ENCODE measurements around the gene FNDC3A. TPM values are rescaled to one million over a fixed set of nuclear protein-coding genes. Genes with fewer than 3 reads are reported as not detected.

The FNDC3A gene
- total and polyA plus RNA-seq, 4 donors: 17.6 to 87.6 (median 34.5) TPM

- Histone ChIP-seq H3K4me3 (no peak overlapping the region), H3K27ac (ENCODE audit: low read depth in 1 of 2, low read length in 1 of 2) (no peak overlapping the region), H3K4me1 (ENCODE audit: control insufficient read depth in 5 of 5, insufficient read depth in 5 of 5, low read length in 5 of 5) (no peaks in the 10 kb centered on the region), H3K27me3 (ENCODE audit: control insufficient read depth in 3 of 3, insufficient read depth in 3 of 3, low read length in 2 of 3) (no peaks in the 10 kb centered on the region), H3K9me3 (ENCODE audit: control insufficient read depth in 4 of 4, insufficient read depth in 3 of 4, low read length in 3 of 4) (peaks cover 0 to 2% (median 0%) of the 10 kb centered on the region in 4 donors), H3K36me3 (ENCODE audit: control insufficient read depth in 4 of 4, insufficient read depth in 4 of 4, low read length in 4 of 4) (peaks cover 0 to 2% (median 0%) of the 10 kb centered on the region in 4 donors), H3K9ac (ENCODE audit: insufficient read depth in 1 of 2, low read length in 2 of 2) (no peak overlapping the region)
- ATAC-seq (ENCODE audit: insufficient read depth, low FRiP score): no peak
- no peak for DNase-seq
- WGBS, 2 donors: 92 to 94% methylated on average over 2 of the region's 2 CpGs
- TF ChIP-seq, protein P1, sequence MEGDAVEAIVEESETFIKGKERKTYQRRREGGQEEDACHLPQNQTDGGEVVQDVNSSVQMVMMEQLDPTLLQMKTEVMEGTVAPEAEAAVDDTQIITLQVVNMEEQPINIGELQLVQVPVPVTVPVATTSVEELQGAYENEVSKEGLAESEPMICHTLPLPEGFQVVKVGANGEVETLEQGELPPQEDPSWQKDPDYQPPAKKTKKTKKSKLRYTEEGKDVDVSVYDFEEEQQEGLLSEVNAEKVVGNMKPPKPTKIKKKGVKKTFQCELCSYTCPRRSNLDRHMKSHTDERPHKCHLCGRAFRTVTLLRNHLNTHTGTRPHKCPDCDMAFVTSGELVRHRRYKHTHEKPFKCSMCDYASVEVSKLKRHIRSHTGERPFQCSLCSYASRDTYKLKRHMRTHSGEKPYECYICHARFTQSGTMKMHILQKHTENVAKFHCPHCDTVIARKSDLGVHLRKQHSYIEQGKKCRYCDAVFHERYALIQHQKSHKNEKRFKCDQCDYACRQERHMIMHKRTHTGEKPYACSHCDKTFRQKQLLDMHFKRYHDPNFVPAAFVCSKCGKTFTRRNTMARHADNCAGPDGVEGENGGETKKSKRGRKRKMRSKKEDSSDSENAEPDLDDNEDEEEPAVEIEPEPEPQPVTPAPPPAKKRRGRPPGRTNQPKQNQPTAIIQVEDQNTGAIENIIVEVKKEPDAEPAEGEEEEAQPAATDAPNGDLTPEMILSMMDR (IDR thresholded peaks at IDR 0.05; ENCODE audit: control extremely low read depth, extremely low read depth): no peak
Observed at GRCh38 chr13:49020328-49020727, 44.6 kb downstream of the FNDC3A start.

GRCh38 chr13:49020940-49021553, 45.3 kb downstream of the FNDC3A start:
- TF ChIP-seq, protein P1 (IDR thresholded peaks at IDR 0.05; ENCODE audit: control extremely low read depth, extremely low read depth): no peak
- Histone ChIP-seq H3K27me3 (ENCODE audit: control insufficient read depth in 3 of 3, insufficient read depth in 3 of 3, low read length in 2 of 3) (no peaks in the 10 kb centered on the region), H3K27ac (ENCODE audit: low read depth in 1 of 2, low read length in 1 of 2) (no peak overlapping the region), H3K9ac (ENCODE audit: insufficient read depth in 1 of 2, low read length in 2 of 2) (no peak overlapping the region), H3K9me3 (ENCODE audit: control insufficient read depth in 4 of 4, insufficient read depth in 3 of 4, low read length in 3 of 4) (peaks cover 0 to 2% (median 0%) of the 10 kb centered on the region in 4 donors), H3K4me3 (no peak overlapping the region), H3K4me1 (ENCODE audit: control insufficient read depth in 5 of 5, insufficient read depth in 5 of 5, low read length in 5 of 5) (no peaks in the 10 kb centered on the region), H3K36me3 (ENCODE audit: control insufficient read depth in 4 of 4, insufficient read depth in 4 of 4, low read length in 4 of 4) (peaks cover 0 to 2% (median under 1%) of the 10 kb centered on the region in 4 donors)
- DNase-seq: no peak
- ATAC-seq (ENCODE audit: insufficient read depth, low FRiP score): no peak
- WGBS, 2 donors: 93 to 96% methylated on average over 2 of the region's 2 CpGs

DNA sequence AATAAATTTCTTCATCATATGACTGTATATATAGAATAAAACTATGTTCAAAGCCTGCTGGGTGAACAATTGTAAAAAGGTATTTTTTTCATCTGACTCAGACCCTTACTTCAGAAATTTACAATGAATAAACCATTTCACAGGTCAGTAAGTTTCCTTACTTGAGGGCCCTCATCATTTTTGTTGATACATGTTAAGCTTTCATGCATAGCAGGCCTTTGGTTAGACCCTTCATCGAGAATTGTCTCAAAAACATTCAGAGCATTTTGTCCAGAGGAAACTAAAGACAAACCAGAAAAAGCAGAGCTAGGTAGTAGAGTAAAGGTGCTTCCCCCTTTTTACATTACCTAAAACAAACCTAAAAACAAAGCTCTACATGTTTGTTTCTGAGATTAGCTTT, 46.2 kb downstream of the FNDC3A start:
- H3K27me3 ChIP-seq (ENCODE audit: control insufficient read depth in 3 of 3, insufficient read depth in 3 of 3, low read length in 2 of 3): no peaks in the 10 kb centered on the region
- ATAC-seq (ENCODE audit: insufficient read depth, low FRiP score) (no peak), DNase-seq (no peak)
- 89 to 92% methylated on average over 1 of the region's 1 CpG for WGBS, 2 donors
- H3K27ac ChIP-seq (ENCODE audit: low read depth in 1 of 2, low read length in 1 of 2): no peak overlapping the region
- H3K4me1 ChIP-seq (ENCODE audit: control insufficient read depth in 5 of 5, insufficient read depth in 5 of 5, low read length in 5 of 5): no peaks in the 10 kb centered on the region
- no peak overlapping the region for H3K4me3 ChIP-seq
- TF ChIP-seq, protein P1 (IDR thresholded peaks at IDR 0.05; ENCODE audit: control extremely low read depth, extremely low read depth): no peak
- H3K36me3 ChIP-seq (ENCODE audit: control insufficient read depth in 4 of 4, insufficient read depth in 4 of 4, low read length in 4 of 4): peaks cover 0 to 2% (median under 1%) of the 10 kb centered on the region in 4 donors
- peaks cover 0 to 2% (median 0%) of the 10 kb centered on the region in 4 donors for H3K9me3 ChIP-seq (ENCODE audit: control insufficient read depth in 4 of 4, insufficient read depth in 3 of 4, low read length in 3 of 4)
- H3K9ac ChIP-seq (ENCODE audit: insufficient read depth in 1 of 2, low read length in 2 of 2): no peak overlapping the region

Measured in lung (tissue), 12 donors.